ENCODE results near the gene DNAH17. TPM values are rescaled to one million over a fixed set of nuclear protein-coding genes. Genes with fewer than 3 reads are reported as not detected.

The DNAH17 gene
- total RNA-seq, 1 donor from 2014 or later: 2.8 TPM

DNA sequence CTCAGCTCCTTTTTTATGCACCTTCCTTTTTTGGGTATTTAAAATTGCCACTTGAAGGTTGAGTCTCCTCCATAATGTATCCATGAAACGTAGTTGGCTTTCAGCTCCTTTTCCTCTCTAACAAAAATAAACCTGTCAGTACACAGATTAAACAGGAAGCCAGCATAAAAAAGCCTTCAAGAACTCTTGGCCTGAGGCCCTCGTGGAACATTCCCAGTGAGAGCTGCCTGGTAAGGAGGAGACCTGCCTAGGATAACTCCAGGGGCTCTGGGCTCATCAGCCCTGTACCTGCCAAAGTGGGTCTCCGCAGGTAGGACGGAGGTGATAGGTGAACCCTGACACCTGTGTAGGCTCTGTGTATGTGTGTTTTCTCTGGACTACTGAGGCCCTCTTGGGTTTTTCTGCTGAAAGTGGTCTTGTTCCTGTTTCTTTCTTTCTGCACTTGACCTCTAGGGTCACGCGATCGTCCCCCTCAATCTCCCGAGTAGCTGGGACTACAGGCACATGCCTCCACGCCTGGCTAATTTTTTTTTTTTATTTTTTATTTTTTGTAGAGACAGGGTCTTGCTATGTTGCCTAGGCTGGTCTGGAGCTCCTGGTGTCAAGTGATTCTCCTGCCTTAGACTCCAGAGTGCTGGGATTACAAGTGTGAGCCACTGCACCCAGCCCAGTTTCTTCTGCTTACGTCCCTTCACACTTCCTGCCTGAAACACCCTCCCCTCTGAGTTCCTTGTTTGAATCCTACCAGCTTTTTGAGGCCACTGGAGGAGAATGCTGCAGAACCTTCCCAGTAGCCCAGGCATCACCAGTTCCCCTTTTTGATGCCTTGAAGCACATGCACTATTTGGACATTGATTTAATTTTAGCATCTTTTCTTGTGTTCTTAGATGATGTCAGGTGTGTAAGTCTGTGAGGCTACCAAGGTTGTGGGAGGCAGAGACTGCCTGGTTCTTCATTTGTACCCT is 188.9 kb downstream of the DNAH17 start:
- intact Hi-C loops (cut with DNase I): no loop called here
- TF ChIP-seq, protein P1, sequence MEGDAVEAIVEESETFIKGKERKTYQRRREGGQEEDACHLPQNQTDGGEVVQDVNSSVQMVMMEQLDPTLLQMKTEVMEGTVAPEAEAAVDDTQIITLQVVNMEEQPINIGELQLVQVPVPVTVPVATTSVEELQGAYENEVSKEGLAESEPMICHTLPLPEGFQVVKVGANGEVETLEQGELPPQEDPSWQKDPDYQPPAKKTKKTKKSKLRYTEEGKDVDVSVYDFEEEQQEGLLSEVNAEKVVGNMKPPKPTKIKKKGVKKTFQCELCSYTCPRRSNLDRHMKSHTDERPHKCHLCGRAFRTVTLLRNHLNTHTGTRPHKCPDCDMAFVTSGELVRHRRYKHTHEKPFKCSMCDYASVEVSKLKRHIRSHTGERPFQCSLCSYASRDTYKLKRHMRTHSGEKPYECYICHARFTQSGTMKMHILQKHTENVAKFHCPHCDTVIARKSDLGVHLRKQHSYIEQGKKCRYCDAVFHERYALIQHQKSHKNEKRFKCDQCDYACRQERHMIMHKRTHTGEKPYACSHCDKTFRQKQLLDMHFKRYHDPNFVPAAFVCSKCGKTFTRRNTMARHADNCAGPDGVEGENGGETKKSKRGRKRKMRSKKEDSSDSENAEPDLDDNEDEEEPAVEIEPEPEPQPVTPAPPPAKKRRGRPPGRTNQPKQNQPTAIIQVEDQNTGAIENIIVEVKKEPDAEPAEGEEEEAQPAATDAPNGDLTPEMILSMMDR (IDR thresholded peaks at IDR 0.05): no peak
- peak overlapping the region; percentile 77 for H3K27ac ChIP-seq
- peak; percentile 67 for ATAC-seq
- H3K4me1 ChIP-seq: peaks cover 89% of the 10 kb centered on the region
- H3K27me3 ChIP-seq: no peaks in the 10 kb centered on the region
- DNase-seq: no peak
- H3K9me3 ChIP-seq: no peaks in the 10 kb centered on the region
- peaks cover 1% of the 10 kb centered on the region for H3K36me3 ChIP-seq
- no peak overlapping the region for H3K4me3 ChIP-seq

DNA sequence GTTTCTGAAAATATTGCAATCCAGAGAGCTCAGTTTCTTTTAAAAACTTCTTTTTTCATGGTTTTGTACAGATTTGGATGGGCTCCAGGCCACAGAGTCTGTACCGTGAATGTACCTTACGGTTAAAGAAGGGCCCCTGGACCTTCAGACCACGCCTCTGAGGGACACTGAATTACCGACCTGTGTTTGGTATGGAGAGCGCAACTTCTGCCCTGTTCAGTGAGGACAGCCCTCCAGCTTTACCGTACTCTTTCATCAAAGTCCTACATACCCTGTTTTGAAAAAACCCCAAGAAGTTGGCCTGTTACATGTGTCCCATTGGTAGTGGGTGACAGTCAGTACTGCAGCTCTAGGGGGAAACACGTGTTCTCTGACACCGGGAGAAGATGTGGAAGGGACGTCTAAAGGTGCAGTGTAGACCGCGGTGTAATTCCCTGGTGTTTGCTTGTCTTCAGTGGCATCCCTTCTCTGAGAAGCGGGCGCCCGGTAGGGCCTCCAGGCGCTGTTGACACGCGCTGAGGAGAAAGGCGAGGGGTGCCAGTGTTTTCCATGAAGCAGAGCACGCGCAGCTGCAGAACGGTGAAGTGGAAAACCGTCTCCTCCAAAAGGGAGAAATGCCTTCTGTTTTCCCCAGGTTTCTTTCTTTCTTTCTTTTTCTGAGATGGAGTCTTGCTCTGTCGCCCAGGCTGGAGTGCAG is 192.6 kb downstream of the DNAH17 start:
- Histone ChIP-seq H3K27ac (peak overlapping the region; percentile 87), H3K27me3 (no peaks in the 10 kb centered on the region), H3K9me3 (no peaks in the 10 kb centered on the region), H3K4me1 (peaks cover 99% of the 10 kb centered on the region), H3K4me3 (peak overlapping the region; percentile 1), H3K36me3 (no peaks in the 10 kb centered on the region)
- no peak for ATAC-seq
- DNase-seq: no peak
- intact Hi-C loops (cut with DNase I): no loop called here
- TF ChIP-seq, protein P1 (IDR thresholded peaks at IDR 0.05): no peak

DNA sequence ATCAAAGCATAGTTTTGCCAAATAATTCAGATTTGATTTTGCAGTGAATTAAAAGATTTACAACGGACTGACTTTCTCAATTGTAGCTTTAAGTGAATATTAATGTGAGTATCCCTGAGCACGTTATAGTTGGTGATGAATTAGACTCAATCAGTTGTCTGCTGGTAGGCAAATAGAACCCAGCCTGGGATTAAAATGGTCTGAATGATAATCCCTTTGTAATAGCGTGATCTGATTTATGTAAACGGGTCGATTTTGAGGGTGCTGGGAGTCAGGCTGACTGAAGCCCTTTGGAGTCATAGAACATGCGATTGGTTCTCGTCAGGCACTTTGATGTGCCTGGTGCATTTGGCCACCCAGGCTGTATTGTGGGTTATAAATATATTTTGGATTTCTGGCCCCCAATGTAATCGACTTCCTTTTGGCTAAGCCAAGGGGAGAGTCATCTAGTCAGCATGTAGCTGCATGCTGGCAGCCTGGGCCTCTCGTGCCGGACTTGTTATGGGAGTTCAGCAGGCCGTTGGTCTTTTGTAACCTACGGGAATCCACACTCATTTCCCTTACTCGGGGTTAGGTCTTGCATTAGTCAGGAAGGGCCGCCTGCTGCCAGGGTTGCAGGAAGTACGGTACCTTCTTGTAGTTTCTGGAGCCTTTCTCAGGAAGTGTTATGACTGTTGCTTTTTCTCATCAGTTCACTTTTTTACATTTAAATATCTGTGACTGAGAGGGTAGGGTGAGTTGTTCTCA is 193.3 kb downstream of the DNAH17 start:
- Histone ChIP-seq H3K27ac (peak overlapping the region; percentile 87), H3K9me3 (no peaks in the 10 kb centered on the region), H3K36me3 (no peaks in the 10 kb centered on the region), H3K4me1 (peaks cover 97% of the 10 kb centered on the region), H3K4me3 (peak overlapping the region; percentile 1), H3K27me3 (no peaks in the 10 kb centered on the region)
- ATAC-seq: peak; percentile 82
- TF ChIP-seq, protein P1 (IDR thresholded peaks at IDR 0.05): no peak
- intact Hi-C loops (cut with DNase I): no loop called here
- DNase-seq: peak; percentile 90

DNA sequence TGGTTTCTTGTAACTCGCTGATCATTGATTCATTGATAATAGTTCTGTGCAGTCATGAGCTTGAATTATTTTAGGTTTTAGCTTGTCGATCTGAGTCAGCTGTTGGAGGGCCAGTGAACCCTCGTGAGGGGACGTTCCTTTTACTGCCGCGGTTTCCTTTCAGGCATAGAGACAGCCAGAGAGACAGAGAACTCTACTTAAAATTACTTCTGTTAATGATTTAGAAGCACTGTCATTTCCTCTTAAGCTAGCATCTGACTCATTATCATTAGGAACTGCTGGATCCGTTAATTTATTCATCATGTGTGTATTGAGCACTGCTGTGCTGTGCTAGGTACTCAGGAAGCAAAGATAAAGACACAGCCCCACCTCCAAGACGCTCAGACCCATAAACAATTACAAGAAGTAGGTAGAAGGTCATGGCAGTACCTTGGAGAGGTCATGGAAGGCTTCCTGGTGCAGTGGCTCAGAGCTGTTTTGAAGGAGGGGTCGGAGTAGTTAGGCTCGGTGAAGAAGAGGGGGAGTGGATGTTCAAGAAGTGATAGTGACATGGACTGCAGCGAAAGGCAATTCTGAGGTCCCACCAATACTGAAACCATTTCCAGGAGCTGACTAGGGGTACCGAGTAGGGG is 195.5 kb downstream of the DNAH17 start:
- DNase-seq (no peak), ATAC-seq (peak; percentile 21)
- peak overlapping the region; percentile 15 for H3K4me3 ChIP-seq
- H3K27ac ChIP-seq: peak overlapping the region; percentile 94
- no peaks in the 10 kb centered on the region for H3K36me3 ChIP-seq
- peaks cover 89% of the 10 kb centered on the region for H3K4me1 ChIP-seq
- H3K27me3 ChIP-seq: no peaks in the 10 kb centered on the region
- H3K9me3 ChIP-seq: no peaks in the 10 kb centered on the region
- TF ChIP-seq, protein P1 (IDR thresholded peaks at IDR 0.05): no peak
- intact Hi-C loops (cut with DNase I): no loop called here

DNA sequence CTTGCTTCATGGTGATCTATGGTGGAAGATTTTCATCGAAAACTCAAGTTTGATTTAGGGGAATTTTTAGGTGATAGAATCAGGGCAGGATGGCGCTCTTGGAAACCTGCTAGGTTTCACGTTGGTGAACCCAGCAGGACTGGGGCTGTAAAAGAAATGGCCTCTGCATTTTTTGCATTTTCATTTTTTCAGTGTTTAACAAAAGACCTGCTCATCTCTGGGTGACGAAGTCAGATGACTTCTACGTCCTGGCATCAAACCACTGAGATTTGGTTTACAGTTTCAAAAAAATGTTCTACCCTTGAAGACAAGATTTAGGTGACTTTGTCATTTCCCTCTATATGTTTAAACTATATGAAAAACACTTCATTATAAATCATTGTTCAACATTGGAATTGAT is 196.8 kb downstream of the DNAH17 start:
- peak overlapping the region; percentile 94 for H3K27ac ChIP-seq
- peaks cover 87% of the 10 kb centered on the region for H3K4me1 ChIP-seq
- no peaks in the 10 kb centered on the region for H3K36me3 ChIP-seq
- DNase-seq: no peak
- intact Hi-C loops (cut with DNase I): no loop called here
- H3K9me3 ChIP-seq: no peaks in the 10 kb centered on the region
- ATAC-seq: no peak
- peak overlapping the region; percentile 5 for H3K4me3 ChIP-seq
- no peaks in the 10 kb centered on the region for H3K27me3 ChIP-seq
- TF ChIP-seq, protein P1 (IDR thresholded peaks at IDR 0.05): no peak
